GM23338 (cell line): ENCODE measurements around the gene MTHFD2. TPM values are rescaled to one million over a fixed set of nuclear protein-coding genes. Genes with fewer than 3 reads are reported as not detected.
A peak's percentile ranks its signal among the peaks of the same experiment; 100 is the strongest.

Experiments
- ATAC-seq: fragments of 200-7000 bp; cut with Tn5 transposase; 3 replicates; pipeline ENCODE4 v1.9.1; 2020
- DNase-seq: peaks from one replicate; pipeline ENCODE4 v3.0.0-alpha.2; 2015; ENCODE audit warnings: low spot score
- H2AFZ ChIP-seq: fragments of 200-600 bp; sonication (generic); 2 replicates; pipeline ENCODE4 v1.8.0; 2016; ENCODE audit warnings: antibody characterized with exemption, mild to moderate bottlenecking, moderate library complexity
- H3F3A ChIP-seq: fragments of 200-600 bp; sonication (generic); replicated peaks from 2 replicates; pipeline ENCODE4 v1.8.0; 2017; ENCODE audit warnings: antibody characterized with exemption, mixed run types, low read depth
- H3K27ac ChIP-seq: fragments of 200-600 bp; sonication (generic); 2 replicates; pipeline ENCODE4 v1.6.1; 2016; ENCODE audit warnings: low read depth
- H3K27me3 ChIP-seq: fragments of 200-600 bp; sonication (generic); 2 replicates; pipeline ENCODE4 v1.8.0; 2016; ENCODE audit warnings: mild to moderate bottlenecking, mixed run types, moderate library complexity; ENCODE audit not compliant: insufficient read depth
- H3K36me3 ChIP-seq: fragments of 200-600 bp; sonication (generic); 2 replicates; pipeline ENCODE4 v1.8.0; 2016; ENCODE audit warnings: mild to moderate bottlenecking; ENCODE audit not compliant: insufficient read depth
- H3K4me1 ChIP-seq: fragments of 200-600 bp; sonication (generic); 2 replicates; pipeline ENCODE4 v1.8.0; 2016; ENCODE audit warnings: mild to moderate bottlenecking, moderate library complexity; ENCODE audit not compliant: insufficient read depth
- H3K4me2 ChIP-seq: fragments of 200-600 bp; sonication (generic); 2 replicates; pipeline ENCODE4 v1.7.1; 2017; ENCODE audit warnings: mixed run types
- H3K4me3 ChIP-seq: fragments of 200-600 bp; sonication (generic); 2 replicates; pipeline ENCODE4 v1.6.1; 2016; ENCODE audit warnings: mixed run types
- H3K79me2 ChIP-seq: fragments of 200-600 bp; sonication (generic); replicated peaks from 2 replicates; pipeline ENCODE4 v1.8.0; 2017; ENCODE audit warnings: mild to moderate bottlenecking; ENCODE audit not compliant: insufficient read depth
- H3K9me2 ChIP-seq: fragments of 200-600 bp; sonication (generic); 2 replicates; pipeline ENCODE4 v1.8.0; 2017; ENCODE audit not compliant: insufficient read depth
- H4K20me1 ChIP-seq: fragments of 200-600 bp; sonication (generic); replicated peaks from 2 replicates; pipeline ENCODE4 v1.8.0; 2017; ENCODE audit warnings: mild to moderate bottlenecking; ENCODE audit not compliant: insufficient read depth
- H3K27ac Mint-ChIP-seq: 2 replicates; pipeline ENCODE4 v1.8.0; 2020; ENCODE audit warnings: inconsistent platforms, mild to moderate bottlenecking, moderate library complexity, mixed read lengths
- H3K27me3 Mint-ChIP-seq: 3 replicates; pipeline ENCODE4 v1.8.0; 2022; ENCODE audit warnings: low read depth, mild to moderate bottlenecking, moderate library complexity, mixed read lengths, inconsistent platforms; ENCODE audit not compliant: insufficient read depth, poor library complexity
- H3K36me3 Mint-ChIP-seq: 3 replicates; pipeline ENCODE4 v1.8.0; 2021; ENCODE audit warnings: low read depth, mild to moderate bottlenecking, inconsistent platforms, moderate library complexity, mixed read lengths
- H3K4me1 Mint-ChIP-seq: 3 replicates; pipeline ENCODE4 v1.8.0; 2020; ENCODE audit warnings: mild to moderate bottlenecking, inconsistent platforms, mixed read lengths
- H3K4me3 Mint-ChIP-seq: 3 replicates; pipeline ENCODE4 v1.8.0; 2021; ENCODE audit warnings: moderate library complexity, mild to moderate bottlenecking, inconsistent platforms, mixed read lengths
- H3K9me3 Mint-ChIP-seq: 3 replicates; pipeline ENCODE4 v1.8.0; 2020; ENCODE audit warnings: moderate library complexity, mild to moderate bottlenecking, inconsistent platforms, mixed read lengths
- CREB1 ChIP-seq: fragments of 250-450 bp; sonication (Bioruptor Pico); IDR thresholded peaks from 2 replicates; pipeline ENCODE4 v1.5.0; 2020; ENCODE audit warnings: low read depth, mild to moderate bottlenecking, moderate library complexity
- POLR2AphosphoS5 ChIP-seq: IDR thresholded peaks from 2 replicates; pipeline ENCODE4 v1.6.1; 2016; ENCODE audit warnings: antibody characterized with exemption, low read depth
- ZNF331 ChIP-seq: fragments of 250-450 bp; sonication (Bioruptor Pico); IDR thresholded peaks from 2 replicates; pipeline ENCODE4 v1.5.0; 2020; ENCODE audit warnings: low read depth, mild to moderate bottlenecking, moderate library complexity
- polyA plus RNA-seq: library from polyadenylated mRNA; unstranded; fragments of >200 nt; fragmentation: Nextera tagmentation; extraction: Ambion mirVana; gene quantifications from 2 replicates; pipeline ENCODE4 v1.2.1, GENCODE V29; 2016
- total RNA-seq: library from RNA; depleted of rRNA; stranded (reverse); fragments of >200 nt; shearing (Covaris generic); gene quantifications from 2 replicates; pipeline ENCODE4 v1.2.3, GENCODE V29; 2014
- TF ChIP-seq, protein P1 (sequence below): fragments of 250-450 bp; sonication (Bioruptor Pico); IDR thresholded peaks from 2 replicates; pipeline ENCODE4 v1.5.0; 2020; ENCODE audit warnings: mild to moderate bottlenecking, moderate library complexity
- TF ChIP-seq, protein P2 (sequence below), 2 experiments: fragments of 200-600 bp in 1 of 2; sonication (generic) in 1 of 2; conservative IDR thresholded peaks; 2 replicates each; pipeline versions ENCODE4 v1.5.1 to v1.6.1; 2016 to 2017; ENCODE audit warnings: antibody characterized with exemption in 2 of 2, low read depth in 2 of 2, mild to moderate bottlenecking in 2 of 2, moderate library complexity in 1 of 2
- TF ChIP-seq, protein P3 (sequence below): IDR thresholded peaks from 2 replicates; pipeline ENCODE4 v1.6.1; 2016; ENCODE audit warnings: antibody characterized with exemption

MTHFD2 gene
- total and polyA plus RNA-seq, 2 experiments from 2014 or later: 279 to 281 TPM

DNA sequence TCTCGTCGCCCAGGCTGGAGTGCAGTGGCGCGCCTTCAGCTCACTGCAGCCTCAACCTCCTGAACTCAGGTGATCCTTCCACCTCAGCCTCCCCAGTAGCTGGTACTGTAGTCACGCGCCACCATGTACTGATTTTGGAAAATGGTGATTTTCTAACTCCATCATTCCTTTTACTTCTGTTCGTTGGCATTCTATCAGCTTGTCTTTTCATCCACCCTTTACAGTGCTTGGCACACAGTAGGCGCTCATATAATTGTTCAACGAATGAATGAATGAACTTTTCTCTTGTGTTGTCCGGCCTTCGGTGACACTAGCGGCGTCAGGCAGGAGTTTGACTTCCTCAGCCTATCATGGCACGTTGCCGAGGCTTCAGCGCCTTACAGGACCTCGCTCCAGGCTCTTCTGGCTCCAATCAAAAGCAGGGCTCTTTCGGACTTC lies 373 bp upstream of the MTHFD2 start:
- no peak for ATAC-seq
- peaks cover 43% of the 10 kb centered on the region for H3K36me3 Mint-ChIP-seq
- H3K27ac ChIP-seq: no peak overlapping the region; the same call in 1 of the 2 replicates
- peaks cover 46% of the 10 kb centered on the region for H3K79me2 ChIP-seq
- peak overlapping the region; percentile 100 for H3K27ac Mint-ChIP-seq
- peak overlapping the region; percentile 37; the same call in 1 of the 2 replicates for H3K4me3 ChIP-seq
- peaks cover 24% of the 10 kb centered on the region for H3K4me1 Mint-ChIP-seq
- peaks cover 28% of the 10 kb centered on the region for H3K4me1 ChIP-seq
- peaks cover 39% of the 10 kb centered on the region for H4K20me1 ChIP-seq
- H3K4me2 ChIP-seq: peak overlapping the region; percentile 40; the same call in 1 of the 2 replicates
- H3K27me3 Mint-ChIP-seq: peaks cover 24% of the 10 kb centered on the region
- peaks cover 8% of the 10 kb centered on the region; the same call in 2 of the 3 replicates for H3K9me3 Mint-ChIP-seq
- H3K36me3 ChIP-seq: peaks cover 18% of the 10 kb centered on the region
- TF ChIP-seq POLR2AphosphoS5 (no peak), CREB1 (CRISPR knock-in tag) (peak; percentile 84)
- no peak for DNase-seq
- no peaks in the 10 kb centered on the region for H3K27me3 ChIP-seq
- H3K4me3 Mint-ChIP-seq: peak overlapping the region; percentile 99
- no peak overlapping the region for H2AFZ ChIP-seq
- H3K9me2 ChIP-seq: no peaks in the 10 kb centered on the region
- no peaks in the 10 kb centered on the region for H3F3A ChIP-seq

DNA sequence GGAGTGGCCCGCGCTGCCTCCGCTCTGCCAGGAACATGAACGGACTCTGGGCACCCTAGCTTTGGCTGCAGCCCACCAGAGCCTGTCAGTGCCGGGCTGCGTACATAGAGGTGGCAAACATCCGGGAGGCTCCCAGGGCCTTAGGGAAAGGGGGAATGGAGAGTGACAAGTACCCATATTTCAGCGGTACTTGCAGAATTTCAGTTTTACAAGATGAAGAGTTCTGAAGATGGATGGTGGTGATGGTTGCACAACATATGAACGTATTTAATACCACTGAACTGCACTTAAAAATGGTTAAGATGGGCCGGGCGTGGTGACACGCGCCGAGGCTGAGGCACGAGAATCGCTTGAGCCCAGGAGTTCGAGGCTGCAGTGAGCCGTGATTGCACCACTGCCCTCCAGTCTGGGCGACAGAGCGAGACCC lies 873 bp downstream of the MTHFD2 start:
- Mint-ChIP-seq H3K9me3 (peaks cover 8% of the 10 kb centered on the region; the same call in 2 of the 3 replicates), H3K36me3 (peaks cover 56% of the 10 kb centered on the region), H3K27ac (peak overlapping the region; percentile 100), H3K4me3 (peak overlapping the region; percentile 99), H3K27me3 (peaks cover 25% of the 10 kb centered on the region), H3K4me1 (peaks cover 37% of the 10 kb centered on the region)
- Histone ChIP-seq H3K4me3 (peak overlapping the region; percentile 95), H3K4me1 (peaks cover 41% of the 10 kb centered on the region), H3K79me2 (peaks cover 58% of the 10 kb centered on the region), H3K9me2 (no peaks in the 10 kb centered on the region), H3K36me3 (peaks cover 30% of the 10 kb centered on the region), H3K27ac (peak overlapping the region; percentile 98), H3K4me2 (peak overlapping the region; percentile 86), H3K27me3 (no peaks in the 10 kb centered on the region), H3F3A (no peaks in the 10 kb centered on the region; the same call in 1 of the 2 replicates), H2AFZ (no peak overlapping the region), H4K20me1 (peaks cover 51% of the 10 kb centered on the region)
- TF ChIP-seq, protein P1, sequence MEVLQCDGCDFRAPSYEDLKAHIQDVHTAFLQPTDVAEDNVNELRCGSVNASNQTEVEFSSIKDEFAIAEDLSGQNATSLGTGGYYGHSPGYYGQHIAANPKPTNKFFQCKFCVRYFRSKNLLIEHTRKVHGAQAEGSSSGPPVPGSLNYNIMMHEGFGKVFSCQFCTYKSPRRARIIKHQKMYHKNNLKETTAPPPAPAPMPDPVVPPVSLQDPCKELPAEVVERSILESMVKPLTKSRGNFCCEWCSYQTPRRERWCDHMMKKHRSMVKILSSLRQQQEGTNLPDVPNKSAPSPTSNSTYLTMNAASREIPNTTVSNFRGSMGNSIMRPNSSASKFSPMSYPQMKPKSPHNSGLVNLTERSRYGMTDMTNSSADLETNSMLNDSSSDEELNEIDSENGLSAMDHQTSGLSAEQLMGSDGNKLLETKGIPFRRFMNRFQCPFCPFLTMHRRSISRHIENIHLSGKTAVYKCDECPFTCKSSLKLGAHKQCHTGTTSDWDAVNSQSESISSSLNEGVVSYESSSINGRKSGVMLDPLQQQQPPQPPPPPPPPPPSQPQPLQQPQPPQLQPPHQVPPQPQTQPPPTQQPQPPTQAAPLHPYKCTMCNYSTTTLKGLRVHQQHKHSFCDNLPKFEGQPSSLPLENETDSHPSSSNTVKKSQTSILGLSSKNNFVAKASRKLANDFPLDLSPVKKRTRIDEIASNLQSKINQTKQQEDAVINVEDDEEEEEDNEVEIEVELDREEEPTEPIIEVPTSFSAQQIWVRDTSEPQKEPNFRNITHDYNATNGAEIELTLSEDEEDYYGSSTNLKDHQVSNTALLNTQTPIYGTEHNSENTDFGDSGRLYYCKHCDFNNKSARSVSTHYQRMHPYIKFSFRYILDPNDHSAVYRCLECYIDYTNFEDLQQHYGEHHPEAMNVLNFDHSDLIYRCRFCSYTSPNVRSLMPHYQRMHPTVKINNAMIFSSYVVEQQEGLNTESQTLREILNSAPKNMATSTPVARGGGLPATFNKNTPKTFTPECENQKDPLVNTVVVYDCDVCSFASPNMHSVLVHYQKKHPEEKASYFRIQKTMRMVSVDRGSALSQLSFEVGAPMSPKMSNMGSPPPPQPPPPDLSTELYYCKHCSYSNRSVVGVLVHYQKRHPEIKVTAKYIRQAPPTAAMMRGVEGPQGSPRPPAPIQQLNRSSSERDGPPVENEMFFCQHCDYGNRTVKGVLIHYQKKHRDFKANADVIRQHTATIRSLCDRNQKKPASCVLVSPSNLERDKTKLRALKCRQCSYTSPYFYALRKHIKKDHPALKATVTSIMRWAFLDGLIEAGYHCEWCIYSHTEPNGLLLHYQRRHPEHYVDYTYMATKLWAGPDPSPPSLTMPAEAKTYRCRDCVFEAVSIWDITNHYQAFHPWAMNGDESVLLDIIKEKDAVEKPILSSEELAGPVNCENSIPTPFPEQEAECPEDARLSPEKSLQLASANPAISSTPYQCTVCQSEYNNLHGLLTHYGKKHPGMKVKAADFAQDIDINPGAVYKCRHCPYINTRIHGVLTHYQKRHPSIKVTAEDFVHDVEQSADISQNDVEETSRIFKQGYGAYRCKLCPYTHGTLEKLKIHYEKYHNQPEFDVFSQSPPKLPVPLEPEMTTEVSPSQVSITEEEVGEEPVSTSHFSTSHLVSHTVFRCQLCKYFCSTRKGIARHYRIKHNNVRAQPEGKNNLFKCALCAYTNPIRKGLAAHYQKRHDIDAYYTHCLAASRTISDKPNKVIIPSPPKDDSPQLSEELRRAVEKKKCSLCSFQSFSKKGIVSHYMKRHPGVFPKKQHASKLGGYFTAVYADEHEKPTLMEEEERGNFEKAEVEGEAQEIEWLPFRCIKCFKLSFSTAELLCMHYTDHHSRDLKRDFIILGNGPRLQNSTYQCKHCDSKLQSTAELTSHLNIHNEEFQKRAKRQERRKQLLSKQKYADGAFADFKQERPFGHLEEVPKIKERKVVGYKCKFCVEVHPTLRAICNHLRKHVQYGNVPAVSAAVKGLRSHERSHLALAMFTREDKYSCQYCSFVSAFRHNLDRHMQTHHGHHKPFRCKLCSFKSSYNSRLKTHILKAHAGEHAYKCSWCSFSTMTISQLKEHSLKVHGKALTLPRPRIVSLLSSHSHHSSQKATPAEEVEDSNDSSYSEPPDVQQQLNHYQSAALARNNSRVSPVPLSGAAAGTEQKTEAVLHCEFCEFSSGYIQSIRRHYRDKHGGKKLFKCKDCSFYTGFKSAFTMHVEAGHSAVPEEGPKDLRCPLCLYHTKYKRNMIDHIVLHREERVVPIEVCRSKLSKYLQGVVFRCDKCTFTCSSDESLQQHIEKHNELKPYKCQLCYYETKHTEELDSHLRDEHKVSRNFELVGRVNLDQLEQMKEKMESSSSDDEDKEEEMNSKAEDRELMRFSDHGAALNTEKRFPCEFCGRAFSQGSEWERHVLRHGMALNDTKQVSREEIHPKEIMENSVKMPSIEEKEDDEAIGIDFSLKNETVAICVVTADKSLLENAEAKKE (CRISPR knock-in tag): no peak
- TF ChIP-seq POLR2AphosphoS5 (no peak; the same call in 1 of the 2 replicates), ZNF331 (CRISPR knock-in tag) (no peak)
- TF ChIP-seq, protein P2, sequence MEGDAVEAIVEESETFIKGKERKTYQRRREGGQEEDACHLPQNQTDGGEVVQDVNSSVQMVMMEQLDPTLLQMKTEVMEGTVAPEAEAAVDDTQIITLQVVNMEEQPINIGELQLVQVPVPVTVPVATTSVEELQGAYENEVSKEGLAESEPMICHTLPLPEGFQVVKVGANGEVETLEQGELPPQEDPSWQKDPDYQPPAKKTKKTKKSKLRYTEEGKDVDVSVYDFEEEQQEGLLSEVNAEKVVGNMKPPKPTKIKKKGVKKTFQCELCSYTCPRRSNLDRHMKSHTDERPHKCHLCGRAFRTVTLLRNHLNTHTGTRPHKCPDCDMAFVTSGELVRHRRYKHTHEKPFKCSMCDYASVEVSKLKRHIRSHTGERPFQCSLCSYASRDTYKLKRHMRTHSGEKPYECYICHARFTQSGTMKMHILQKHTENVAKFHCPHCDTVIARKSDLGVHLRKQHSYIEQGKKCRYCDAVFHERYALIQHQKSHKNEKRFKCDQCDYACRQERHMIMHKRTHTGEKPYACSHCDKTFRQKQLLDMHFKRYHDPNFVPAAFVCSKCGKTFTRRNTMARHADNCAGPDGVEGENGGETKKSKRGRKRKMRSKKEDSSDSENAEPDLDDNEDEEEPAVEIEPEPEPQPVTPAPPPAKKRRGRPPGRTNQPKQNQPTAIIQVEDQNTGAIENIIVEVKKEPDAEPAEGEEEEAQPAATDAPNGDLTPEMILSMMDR (conservative IDR thresholded peaks at IDR 0.05; ENCODE audit: low read depth in 2 of 2): no peak
- TF ChIP-seq, protein P3, sequence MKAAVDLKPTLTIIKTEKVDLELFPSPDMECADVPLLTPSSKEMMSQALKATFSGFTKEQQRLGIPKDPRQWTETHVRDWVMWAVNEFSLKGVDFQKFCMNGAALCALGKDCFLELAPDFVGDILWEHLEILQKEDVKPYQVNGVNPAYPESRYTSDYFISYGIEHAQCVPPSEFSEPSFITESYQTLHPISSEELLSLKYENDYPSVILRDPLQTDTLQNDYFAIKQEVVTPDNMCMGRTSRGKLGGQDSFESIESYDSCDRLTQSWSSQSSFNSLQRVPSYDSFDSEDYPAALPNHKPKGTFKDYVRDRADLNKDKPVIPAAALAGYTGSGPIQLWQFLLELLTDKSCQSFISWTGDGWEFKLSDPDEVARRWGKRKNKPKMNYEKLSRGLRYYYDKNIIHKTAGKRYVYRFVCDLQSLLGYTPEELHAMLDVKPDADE: no peak
- no peak for ATAC-seq
- no peak for DNase-seq
